Measurements from ENCODE around the gene AP5B1.
"Not testable (repeated sequence)": the region's sequence is repeated elsewhere in the genome, so short reads cannot be mapped to it uniquely, and the experiment has no call there.

AP5B1 gene

DNA sequence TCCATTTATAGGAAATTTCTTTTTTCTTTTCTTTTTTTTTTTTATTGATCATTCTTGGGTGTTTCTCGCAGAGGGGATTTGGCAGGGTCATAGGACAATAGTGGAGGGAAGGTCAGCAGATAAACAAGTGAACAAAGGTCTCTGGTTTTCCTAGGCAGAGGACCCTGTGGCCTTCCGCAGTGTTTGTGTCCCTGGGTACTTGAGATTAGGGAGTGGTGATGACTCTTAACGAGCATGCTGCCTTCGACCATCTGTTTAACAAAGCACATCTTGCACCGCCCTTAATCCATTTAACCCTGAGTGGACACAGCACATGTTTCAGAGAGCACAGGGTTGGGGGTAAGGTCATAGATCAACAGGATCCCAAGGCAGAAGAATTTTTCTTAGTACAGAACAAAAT, 18.6 kb downstream of the AP5B1 start:
- not testable (repeated sequence) for DNase-seq

- no peak for DNase-seq
These were observed 35.7 kb downstream of the AP5B1 start for GRCh38 chr11:65745049-65745448.

DNA sequence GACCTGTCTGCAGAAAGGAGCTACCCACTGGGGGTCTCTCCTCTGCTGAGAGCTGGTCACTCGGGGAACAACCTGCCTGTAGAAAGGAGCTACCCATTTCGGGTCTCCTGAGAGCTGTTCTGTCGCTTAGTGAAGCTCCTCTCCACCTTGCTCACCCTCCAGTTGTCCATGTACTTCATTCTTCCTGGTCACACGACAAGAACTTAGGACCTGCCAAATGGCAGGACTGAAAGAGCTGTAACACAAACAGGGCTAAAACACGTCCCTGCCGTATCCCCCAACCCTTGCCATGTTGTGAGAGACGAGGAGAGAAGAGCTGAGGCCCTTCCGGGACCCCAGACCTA, 36.1 kb downstream of the AP5B1 start:
- DNase-seq, result no peak

- DNase-seq, result no peak
These were observed 36.6 kb downstream of the AP5B1 start for GRCh38 chr11:65744026-65744698.

GRCh38 chr11:65743681-65744025, 37.1 kb downstream of the AP5B1 start:
- DNase-seq, result no peak

GRCh38 chr11:65742353-65742752, 38.4 kb downstream of the AP5B1 start:
- DNase-seq, result no peak

DNA sequence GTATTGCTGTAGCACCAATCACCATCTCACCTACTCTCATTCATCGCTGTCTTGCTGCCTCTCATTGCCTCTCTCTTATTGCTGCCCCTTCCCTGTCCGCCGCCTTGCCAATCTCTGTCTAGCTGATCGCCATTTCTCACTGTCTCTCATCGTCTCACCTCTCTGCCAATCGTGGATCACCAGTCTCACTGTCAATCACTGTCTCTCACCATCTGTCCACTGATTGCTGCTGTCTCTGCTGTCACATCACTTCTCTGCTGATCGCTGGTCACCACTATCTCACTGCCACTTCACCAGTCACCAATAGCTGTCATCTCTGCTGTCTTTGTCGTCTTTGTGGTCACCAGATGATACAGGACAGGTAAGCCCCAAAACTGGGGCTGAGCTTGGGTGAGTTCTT, 39.6 kb downstream of the AP5B1 start:
- DNase-seq, result no peak

- DNase-seq, result no peak
These were observed 41.8 kb downstream of the AP5B1 start for GRCh38 chr11:65739022-65739421.

- DNase-seq, result no peak
These were observed 44.0 kb downstream of the AP5B1 start for GRCh38 chr11:65736810-65737209.

GRCh38 chr11:65735111-65735510, 45.7 kb downstream of the AP5B1 start:
- not testable (repeated sequence) for DNase-seq

GRCh38 chr11:65730461-65730860, 50.3 kb downstream of the AP5B1 start:
- no peak for DNase-seq

GRCh38 chr11:65727865-65728264, 52.9 kb downstream of the AP5B1 start:
- DNase-seq, result no peak

DNA sequence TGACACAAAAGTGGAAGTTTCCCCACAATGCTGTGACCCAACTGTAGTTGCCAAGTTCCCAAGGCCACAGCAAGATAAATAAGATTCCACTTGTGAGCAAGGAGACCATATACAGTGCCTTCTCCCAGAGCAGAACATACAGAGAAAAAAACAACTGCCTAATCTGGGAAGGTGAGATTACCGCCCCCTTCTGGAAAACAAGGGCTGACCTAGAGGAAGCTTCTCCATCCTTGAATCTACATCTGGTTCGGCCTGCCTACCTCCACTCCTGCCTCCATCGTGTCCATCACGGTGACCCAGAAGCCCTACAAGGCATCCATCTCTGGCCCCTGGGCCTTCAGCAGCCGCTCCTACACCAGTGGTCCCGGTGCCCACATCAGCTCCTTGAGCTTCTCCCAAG, 54.1 kb downstream of the AP5B1 start:
- no peak for DNase-seq
